A673 (cell line): ENCODE data around the gene ATP8A2.

Experiments used
- CTCF ChIP-seq: fragments of 300-800, 200-600 bp; sonication (generic); conservative IDR thresholded peaks from 2 replicates; pipeline ENCODE4 v1.5.1; 2017; ENCODE audit warnings: low read depth, mild to moderate bottlenecking, antibody characterized with exemption, low read length, moderate library complexity, mixed read lengths
- EZH2 ChIP-seq: fragments of 200-600 bp; sonication (generic); IDR thresholded peaks from 2 replicates; pipeline ENCODE4 v1.6.1; 2017; ENCODE audit warnings: borderline replicate concordance, low read depth, mild to moderate bottlenecking, mixed read lengths, antibody characterized with exemption, low read length; ENCODE audit not compliant: poor library complexity, severe bottlenecking

DNA sequence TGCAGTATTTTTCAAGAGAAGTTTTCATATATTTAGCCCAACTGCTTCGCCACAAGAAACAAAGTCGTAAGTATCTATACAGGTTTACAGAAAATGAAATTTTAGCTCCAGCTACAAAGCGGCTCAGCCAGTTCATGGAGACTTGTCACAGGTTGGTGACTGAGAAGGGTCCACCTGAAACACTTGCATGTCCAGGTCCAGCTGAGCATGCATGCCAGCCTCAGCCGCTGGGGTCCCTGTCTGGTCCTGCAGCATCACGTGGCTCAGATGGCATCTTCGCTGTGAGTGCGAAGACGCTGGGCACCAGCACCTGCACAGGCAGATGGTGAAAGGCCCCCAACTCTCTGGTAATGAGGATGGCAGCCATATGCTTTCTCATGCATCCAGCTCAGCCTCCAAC lies 616.2 kb downstream of the ATP8A2 start:
- TF ChIP-seq CTCF, result no peak
- no peak for TF ChIP-seq EZH2
